ENCODE measurements around the gene AGAP1.

DNA sequence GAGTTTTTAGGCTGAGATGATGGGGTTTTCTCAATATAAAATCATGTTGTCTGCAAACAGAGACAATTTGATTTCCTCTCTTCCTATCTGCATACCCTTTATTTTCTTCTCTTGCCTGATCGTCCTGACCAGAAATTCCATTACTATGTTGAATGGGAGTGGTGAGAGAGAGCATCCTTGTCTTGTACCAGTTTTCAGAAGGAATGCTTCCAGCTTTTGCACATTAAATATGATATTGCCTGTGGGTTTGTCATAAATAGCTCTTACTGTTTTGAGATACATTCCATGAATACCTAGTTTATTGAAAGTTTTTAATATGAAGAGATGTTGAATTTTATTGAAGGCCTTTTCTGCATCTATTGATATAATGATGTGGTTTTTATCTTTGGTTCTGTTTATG, 492.5 kb downstream of the AGAP1 start:
- TF ChIP-seq POLR2AphosphoS5 (IDR thresholded peaks at IDR 0.05; ENCODE audit: low read depth, low read length) (no peak), POLR2A (IDR thresholded peaks at IDR 0.05; ENCODE audit: low read depth, low read length) (no peak)

All from GM12892 (cell line).